ENCODE data around the gene AGBL2.
A peak's percentile ranks its signal among the peaks of the same experiment; 100 is the strongest.

The AGBL2 gene

DNA sequence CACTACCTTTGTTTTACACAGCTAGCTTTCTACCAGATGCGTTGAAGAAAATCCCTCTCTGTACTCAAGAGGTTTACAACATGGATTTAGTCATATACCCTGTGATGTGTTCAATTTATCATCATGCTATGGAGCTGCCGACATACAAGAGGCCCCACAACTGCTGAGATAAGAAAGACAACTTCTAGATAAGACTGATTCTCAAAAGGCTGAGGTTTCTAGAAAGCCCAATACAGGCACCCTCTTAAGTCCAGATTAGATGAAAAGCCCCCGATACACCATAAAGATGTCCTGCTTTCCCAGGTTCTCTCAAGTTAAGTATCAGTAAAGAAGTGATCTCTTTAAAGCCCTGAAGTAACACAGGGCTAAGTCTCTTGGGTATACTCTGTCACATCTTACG lies 87.1 kb downstream of the AGBL2 start:
- DNase-seq (ENCODE audit: low spot score): no peak

- no peak for DNase-seq (ENCODE audit: low spot score)
Observed at GRCh38 chr11:47626234-47626633, 88.9 kb downstream of the AGBL2 start.

GRCh38 chr11:47620836-47621378 lies 94.3 kb downstream of the AGBL2 start:
- DNase-seq (ENCODE audit: low spot score): no peak

DNA sequence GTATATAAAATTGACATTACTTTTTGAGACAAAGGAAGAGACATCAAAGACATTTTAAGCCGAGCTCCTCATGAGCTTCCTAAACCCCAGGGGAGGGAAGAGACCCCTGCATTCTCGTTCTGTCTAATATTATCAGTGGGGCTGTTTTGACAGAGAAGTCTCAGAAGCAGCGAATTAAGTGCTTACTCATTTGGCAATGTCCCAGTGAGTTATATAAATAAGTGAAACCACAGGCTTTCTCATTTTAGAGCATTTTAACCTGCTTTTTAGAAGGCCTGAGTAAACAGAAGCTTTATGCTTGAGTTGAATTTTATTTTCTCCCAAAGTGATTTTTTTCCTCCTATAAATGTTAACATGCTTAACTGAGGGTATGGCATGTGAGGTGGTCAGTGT lies 97.8 kb downstream of the AGBL2 start:
- peak; percentile 19 for DNase-seq (ENCODE audit: low spot score)

DNA sequence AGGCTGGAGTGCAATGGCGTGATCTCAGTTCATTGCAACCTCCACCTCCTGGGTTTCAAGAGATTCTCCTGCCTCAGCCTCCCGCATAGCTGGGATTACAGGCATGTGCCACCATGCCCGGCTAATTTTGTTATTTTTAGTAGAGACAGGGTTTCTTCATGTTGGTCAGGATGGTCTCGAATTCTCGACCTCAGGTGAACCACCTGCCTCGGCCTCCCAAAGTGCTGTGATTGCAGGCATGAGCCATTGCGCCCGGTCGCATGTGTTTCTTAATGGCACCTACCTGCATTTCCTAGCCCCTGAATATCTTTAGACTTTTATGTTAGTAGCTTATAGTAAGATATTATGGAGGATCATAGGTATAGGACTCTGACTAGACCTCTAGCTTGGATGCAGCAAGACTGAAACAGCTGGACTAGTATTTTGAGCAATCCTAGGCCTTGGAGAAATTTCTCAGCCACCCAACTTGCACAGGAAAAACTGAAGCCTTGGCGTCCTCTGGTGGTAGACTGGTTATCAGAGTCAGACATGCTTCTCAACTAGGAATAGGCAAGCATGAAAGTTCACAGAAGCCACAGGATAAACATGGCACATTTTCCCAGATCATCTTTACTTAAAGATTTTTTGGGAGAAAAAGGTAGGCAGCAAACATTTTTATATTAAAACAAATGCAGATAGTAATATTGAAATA lies 98.3 kb downstream of the AGBL2 start:
- peak; percentile 21 for DNase-seq (ENCODE audit: low spot score)

DNA sequence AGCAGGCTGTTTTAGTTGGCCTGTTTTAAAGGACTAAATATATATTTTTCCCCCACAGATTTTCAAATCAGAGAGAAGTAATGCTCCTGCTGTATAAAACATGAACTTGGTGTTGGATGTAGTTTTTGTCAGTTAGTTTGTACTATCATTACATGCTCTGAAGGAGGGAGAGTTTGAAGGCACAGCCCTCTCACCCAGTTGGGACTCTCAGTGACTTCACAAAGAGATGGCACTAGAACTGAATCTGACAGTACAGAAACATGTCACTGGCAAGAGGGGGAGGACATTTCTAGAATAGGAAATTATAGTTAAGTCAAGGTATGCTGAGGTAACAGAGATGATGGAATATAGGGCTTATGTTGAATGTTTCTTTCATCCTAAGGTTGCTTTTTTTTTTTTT lies 99.9 kb downstream of the AGBL2 start:
- no peak for DNase-seq (ENCODE audit: low spot score)

DNA sequence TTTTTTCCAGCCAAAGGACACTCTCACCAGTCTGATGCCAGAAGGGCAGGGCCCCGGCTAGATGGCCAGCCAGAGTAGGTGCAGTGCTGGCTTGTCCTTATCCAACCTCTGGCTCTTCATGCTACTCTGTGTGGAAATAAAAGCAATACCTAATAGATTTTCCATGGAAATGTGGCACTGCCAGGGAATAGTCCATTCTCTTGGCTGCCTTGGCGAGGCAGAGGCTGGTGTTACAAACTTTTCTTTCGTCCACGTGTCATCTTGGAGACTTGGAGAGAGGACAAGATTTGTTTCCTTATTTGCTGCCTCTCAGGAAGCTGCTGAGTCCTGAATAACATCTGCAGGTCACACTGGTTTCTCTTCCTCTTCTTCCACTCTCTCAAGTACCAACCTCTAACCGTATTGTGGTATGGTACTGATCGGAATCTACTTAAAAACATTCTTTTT lies 103.8 kb downstream of the AGBL2 start:
- DNase-seq (ENCODE audit: low spot score): no peak

DNA sequence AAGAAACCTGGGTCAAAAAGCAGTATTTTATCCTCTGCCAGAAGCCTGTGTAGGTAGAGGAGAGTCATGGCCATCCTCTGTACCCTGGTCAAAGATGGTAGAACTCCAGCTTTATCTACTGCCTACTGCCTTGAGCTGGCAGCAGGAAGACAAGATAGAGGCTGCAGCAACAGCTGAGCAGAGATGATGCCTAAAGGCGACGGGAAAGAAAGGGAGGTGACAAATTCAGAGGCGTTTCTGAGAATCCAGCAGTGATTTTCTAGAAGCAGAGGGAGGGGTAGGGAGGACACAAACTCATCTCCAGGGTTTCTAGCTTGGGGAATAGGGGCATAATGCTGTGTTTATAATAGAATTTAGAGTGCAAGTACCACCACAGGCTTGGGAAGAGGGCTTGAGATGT lies 105.5 kb downstream of the AGBL2 start:
- no peak for DNase-seq (ENCODE audit: low spot score)

Measured in activated CD4-positive, alpha-beta T cell treated with anti-CD3 and anti-CD28 coated beads, Interleukin-2, Interleukin-4, amounts not matched to agents 100 ng/mL and 50 ng/mL, durations not matched to agents 16 hours and 8 hours (primary cell).